ENCODE results near the gene ELAC2.

ELAC2 gene

DNA sequence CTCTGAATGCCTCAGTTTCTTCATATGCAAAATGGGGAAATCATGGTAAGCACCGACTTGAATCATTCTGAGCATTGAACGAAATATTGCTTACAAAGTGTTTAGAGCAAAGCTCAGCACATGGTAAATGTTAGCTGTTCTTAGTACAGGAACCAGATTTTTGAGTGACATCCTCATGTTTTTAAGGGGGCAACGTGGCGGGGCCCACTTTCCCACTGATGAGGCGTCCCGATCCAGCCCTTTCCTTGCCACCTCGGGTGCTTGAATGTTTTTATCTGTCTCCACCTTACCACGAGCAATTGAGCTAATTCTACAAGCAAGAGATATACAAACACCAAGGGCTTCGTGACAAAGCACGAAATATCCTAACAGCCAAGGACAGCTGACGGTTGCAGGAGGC is 49.9 kb downstream of the ELAC2 start:
- TF ChIP-seq, protein P1, sequence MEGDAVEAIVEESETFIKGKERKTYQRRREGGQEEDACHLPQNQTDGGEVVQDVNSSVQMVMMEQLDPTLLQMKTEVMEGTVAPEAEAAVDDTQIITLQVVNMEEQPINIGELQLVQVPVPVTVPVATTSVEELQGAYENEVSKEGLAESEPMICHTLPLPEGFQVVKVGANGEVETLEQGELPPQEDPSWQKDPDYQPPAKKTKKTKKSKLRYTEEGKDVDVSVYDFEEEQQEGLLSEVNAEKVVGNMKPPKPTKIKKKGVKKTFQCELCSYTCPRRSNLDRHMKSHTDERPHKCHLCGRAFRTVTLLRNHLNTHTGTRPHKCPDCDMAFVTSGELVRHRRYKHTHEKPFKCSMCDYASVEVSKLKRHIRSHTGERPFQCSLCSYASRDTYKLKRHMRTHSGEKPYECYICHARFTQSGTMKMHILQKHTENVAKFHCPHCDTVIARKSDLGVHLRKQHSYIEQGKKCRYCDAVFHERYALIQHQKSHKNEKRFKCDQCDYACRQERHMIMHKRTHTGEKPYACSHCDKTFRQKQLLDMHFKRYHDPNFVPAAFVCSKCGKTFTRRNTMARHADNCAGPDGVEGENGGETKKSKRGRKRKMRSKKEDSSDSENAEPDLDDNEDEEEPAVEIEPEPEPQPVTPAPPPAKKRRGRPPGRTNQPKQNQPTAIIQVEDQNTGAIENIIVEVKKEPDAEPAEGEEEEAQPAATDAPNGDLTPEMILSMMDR (IDR thresholded peaks at IDR 0.05; ENCODE audit: low read depth, low read length): no peak
- no peak for DNase-seq (ENCODE audit: extremely low read depth, low read depth)

DNA sequence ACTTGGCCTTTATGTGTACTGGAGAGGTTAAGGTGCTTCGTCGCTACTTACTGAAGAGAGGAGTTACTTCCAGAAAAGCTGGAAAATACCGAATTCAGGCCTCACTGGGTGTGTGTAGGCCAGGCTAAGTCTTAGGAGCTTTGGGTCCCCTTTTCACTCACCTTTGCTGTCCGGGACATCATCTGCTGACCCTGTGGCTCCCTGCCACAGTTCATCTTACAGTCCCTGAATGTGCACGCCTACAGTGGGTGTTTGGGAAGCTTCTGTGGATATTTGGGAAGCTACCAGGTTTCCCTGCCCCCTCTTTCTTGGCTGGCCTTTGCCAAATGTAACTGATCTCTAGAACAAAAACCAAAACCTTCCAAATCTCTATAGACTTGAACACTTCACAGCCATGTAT is 51.4 kb downstream of the ELAC2 start:
- no peak for DNase-seq (ENCODE audit: extremely low read depth, low read depth)
- TF ChIP-seq, protein P1 (IDR thresholded peaks at IDR 0.05; ENCODE audit: low read depth, low read length): no peak

DNA sequence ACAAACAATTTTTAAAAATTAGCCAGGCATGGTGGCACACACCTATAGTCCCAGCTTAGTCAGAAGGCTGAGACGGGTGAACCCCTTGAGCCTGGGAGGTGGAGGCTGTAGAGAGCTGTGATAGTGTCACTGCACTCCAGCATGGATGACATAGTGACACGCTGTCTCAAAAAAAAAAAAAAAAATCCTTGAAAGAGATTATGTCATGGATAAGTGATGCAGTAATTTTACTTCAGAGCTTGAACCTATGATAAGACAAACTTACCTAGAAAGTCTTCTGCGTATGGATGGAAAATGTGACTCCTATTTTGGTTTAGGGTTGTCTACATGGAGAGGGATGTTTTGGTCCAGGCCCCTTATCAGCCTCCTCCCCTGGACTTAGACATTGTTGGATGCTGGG is 51.8 kb downstream of the ELAC2 start:
- no peak for DNase-seq (ENCODE audit: extremely low read depth, low read depth)
- TF ChIP-seq, protein P1 (IDR thresholded peaks at IDR 0.05; ENCODE audit: low read depth, low read length): no peak

DNA sequence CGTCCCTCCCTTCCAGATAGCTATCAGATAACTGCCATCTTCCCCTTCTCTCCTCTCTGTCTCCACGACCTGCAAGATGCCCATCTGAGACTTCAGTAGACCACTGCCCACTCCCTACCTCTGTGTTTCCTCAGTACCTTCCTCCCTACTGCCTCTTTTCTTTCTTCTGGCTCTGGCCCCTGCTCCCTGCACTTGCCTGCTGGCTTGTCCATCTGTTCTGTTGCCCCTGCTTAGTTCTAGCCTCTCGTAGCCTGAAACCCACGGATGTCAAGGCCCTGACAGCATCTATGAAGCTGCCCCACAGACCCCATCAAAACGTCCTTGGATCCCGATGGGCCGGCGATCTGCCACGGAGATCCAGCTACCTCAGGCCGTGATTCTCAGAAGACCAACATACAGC is 53.0 kb downstream of the ELAC2 start:
- TF ChIP-seq, protein P1 (IDR thresholded peaks at IDR 0.05; ENCODE audit: low read depth, low read length): no peak
- no peak for DNase-seq (ENCODE audit: extremely low read depth, low read depth)

DNA sequence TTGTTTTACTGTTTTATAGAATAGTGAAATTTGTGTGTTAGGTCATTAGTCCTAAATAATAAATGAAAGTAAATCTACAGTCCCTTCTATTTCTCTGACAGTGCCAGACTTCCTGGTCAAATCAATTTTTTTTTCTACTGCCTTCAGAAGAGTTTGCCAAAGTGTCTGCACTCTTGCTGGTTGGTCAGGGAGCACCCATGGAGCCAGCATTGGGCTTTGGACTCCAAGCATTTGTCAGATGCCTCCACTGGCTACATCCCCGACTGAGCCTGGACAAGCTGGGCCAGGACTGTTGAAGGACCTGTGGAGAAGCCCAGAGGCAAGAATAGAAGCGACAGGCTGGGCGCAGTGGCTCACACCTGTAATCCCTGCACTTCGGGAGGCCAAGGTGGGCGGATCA is 53.7 kb downstream of the ELAC2 start:
- DNase-seq (ENCODE audit: extremely low read depth, low read depth): no peak
- TF ChIP-seq, protein P1 (IDR thresholded peaks at IDR 0.05; ENCODE audit: low read depth, low read length): no peak

DNA sequence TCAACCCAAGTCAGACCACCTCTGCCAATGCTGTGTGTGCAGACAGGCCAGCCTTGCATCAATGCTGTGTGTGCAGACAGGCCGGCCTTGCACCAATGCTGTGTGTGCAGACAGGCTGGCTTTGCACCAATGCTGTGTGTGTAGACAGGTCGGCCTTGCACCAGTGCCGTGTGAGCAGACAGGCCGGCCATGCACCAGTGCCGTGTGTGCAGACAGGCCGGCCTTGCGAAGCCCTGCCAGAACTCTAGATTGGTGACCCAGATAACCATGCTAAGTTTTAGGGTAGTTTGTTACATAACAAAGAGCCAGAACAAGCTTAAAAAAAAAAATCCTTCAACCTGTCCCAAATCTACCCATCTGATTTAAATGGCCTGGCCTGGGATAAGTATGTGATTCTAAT is 54.3 kb downstream of the ELAC2 start:
- DNase-seq (ENCODE audit: extremely low read depth, low read depth): no peak
- TF ChIP-seq, protein P1 (IDR thresholded peaks at IDR 0.05; ENCODE audit: low read depth, low read length): no peak

DNA sequence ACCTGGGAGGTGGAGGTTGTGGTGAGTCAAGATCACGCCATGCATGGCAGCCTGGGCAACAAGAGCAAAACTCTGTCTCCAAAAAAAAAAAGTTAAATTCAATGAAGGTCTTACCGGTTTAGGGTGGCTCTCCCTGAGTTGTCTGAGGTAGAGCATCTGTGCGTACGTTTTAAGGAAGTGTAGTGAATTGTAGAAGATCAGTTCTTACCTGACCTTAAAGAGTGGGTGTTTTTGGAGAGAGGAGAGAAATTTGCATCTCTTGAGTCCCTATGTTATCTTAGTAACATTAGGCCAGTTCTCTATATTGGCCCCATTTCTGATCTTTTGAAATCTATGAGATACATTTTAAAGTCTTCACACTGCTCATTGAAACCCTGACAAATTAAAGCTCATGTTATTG is 56.2 kb downstream of the ELAC2 start:
- TF ChIP-seq, protein P1 (IDR thresholded peaks at IDR 0.05; ENCODE audit: low read depth, low read length): no peak
- DNase-seq (ENCODE audit: extremely low read depth, low read depth): no peak
